ENCODE measurements around the gene MCEMP1. TPM values are rescaled to one million over a fixed set of nuclear protein-coding genes. Genes with fewer than 3 reads are reported as not detected.
A peak's percentile ranks its signal among the peaks of the same experiment; 100 is the strongest.

The MCEMP1 gene
- total RNA-seq, 2 donors from 2014 or later, result 0.92 TPM; not detected in 1

DNA sequence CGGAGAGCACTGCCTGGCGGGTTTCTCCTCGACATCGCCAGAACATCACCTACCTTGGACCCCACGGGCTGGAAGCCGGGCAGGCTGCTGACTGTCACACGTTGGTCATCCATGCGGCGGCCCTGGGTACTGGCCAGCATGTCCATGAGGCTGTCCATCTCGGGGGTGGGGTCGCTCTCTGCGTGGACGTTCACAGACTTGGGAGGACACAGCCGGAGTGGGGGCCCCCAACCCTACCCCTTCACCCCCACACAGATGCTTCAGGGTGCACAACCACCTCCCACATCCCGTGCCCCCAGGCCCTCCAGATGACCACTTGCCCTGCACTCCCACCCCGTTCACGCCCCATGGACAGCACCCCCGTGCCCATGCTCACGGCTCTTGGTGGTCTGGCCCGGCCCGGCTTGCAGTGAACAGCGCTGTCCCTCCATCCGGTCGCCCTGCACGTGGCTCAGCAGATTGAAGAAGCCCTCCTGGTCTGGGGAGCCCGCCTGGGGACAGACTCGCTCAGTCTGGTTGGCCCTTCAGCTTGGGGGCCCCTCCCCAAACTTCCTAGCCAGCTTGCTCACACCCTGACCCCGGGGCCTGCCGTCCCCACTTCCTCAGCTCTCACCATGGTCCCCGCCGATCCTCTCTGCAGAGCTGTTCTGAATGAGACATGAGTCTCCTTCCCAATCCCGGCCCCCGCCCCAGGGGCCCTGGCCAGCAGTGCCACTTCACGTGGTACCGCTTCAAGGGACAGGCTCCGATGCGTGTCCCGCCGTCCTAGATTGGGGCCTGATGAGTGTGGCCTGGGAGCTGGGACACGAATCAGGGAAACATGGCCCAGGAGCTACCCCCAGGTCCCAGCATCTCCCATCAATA is 44.3 kb upstream of the MCEMP1 start:
- DNase-seq (ENCODE audit: low spot score) (no peak), ATAC-seq (ENCODE audit: insufficient number of reproducible peaks, low FRiP score, low read depth) (no peak)
- Histone ChIP-seq H3K27ac (no peak overlapping the region), H3K9me3 (no peaks in the 10 kb centered on the region), H3K27me3 (replicated peaks; ENCODE audit: insufficient read depth) (no peaks in the 10 kb centered on the region), H3K36me3 (no peaks in the 10 kb centered on the region), H3K4me3 (no peak overlapping the region), H3K4me1 (ENCODE audit: control insufficient read depth in 1 of 2, low read depth in 2 of 2) (peaks cover 22 to 27% of the 10 kb centered on the region in 2 donors)
- TF ChIP-seq, protein P1, sequence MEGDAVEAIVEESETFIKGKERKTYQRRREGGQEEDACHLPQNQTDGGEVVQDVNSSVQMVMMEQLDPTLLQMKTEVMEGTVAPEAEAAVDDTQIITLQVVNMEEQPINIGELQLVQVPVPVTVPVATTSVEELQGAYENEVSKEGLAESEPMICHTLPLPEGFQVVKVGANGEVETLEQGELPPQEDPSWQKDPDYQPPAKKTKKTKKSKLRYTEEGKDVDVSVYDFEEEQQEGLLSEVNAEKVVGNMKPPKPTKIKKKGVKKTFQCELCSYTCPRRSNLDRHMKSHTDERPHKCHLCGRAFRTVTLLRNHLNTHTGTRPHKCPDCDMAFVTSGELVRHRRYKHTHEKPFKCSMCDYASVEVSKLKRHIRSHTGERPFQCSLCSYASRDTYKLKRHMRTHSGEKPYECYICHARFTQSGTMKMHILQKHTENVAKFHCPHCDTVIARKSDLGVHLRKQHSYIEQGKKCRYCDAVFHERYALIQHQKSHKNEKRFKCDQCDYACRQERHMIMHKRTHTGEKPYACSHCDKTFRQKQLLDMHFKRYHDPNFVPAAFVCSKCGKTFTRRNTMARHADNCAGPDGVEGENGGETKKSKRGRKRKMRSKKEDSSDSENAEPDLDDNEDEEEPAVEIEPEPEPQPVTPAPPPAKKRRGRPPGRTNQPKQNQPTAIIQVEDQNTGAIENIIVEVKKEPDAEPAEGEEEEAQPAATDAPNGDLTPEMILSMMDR (IDR thresholded peaks at IDR 0.05), result no peak

DNA sequence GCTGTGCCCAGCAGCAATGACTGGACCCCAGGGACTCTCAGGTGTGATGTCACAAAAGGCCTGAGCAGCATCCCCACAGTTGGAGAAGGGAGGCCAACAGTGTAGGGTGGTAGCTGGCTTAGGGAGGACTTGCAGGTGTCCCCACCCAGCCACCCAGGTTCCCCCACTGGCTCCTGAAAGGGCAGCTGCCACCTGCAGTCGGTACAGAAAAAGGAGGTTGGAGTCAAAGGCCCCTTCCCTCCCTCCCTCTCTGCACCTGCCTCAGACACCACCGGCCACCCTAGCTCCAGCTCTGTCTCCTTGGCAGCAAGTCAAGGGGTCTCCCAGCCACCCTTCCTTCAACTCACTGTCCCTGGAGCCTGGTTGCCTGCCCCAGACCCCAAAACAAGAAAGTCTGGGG is 43.2 kb upstream of the MCEMP1 start, which contains the start of gene PCP2:
Gene PCP2, minus strand, starts transcription at position 22 of the 400 bp plus-strand sequence. CDS start 262 bp downstream, outside the sequence.
- TF ChIP-seq, protein P1 (IDR thresholded peaks at IDR 0.05), result no peak
- no peak within 1 kb of the TSS for H3K27ac ChIP-seq
- DNase-seq (ENCODE audit: low spot score), result no peak
- H3K9me3 ChIP-seq, result no peaks in the 10 kb centered on the region
- H3K27me3 ChIP-seq (replicated peaks; ENCODE audit: insufficient read depth), result no peaks in the 10 kb centered on the region
- ATAC-seq (ENCODE audit: insufficient number of reproducible peaks, low FRiP score, low read depth), result no peak
- peaks cover 11 to 16% of the 10 kb centered on the region in 2 donors for H3K4me1 ChIP-seq (ENCODE audit: control insufficient read depth in 1 of 2, low read depth in 2 of 2)
- no peaks in the 10 kb centered on the region for H3K36me3 ChIP-seq
- no peak within 1 kb of the TSS for H3K4me3 ChIP-seq

DNA sequence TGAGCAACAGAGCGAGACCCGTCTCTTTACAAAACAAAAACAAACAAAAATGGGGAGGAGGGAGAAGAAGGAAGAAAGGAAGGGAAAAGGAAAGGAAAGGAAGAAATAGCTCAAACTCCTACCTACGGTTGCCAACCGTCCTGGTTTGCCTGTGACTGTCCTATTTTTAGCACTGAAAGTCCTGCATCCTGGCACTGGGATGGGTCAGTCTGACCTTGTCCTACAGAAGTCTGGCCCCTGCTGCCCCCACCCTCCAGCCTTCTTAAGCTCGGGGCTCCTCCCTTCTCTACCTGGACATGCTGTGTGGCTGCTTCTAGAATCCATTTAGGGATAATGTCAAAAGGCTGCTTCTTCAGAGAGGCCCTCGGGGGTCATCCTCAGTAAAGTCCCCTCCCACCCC is 41.2 kb upstream of the MCEMP1 start:
- no peak overlapping the region for H3K27ac ChIP-seq
- H3K4me1 ChIP-seq (ENCODE audit: control insufficient read depth in 1 of 2, low read depth in 2 of 2), result peaks cover 4% of the 10 kb centered on the region in 2 donors
- H3K36me3 ChIP-seq, result no peaks in the 10 kb centered on the region
- H3K27me3 ChIP-seq (replicated peaks; ENCODE audit: insufficient read depth), result no peaks in the 10 kb centered on the region
- H3K9me3 ChIP-seq, result no peaks in the 10 kb centered on the region
- H3K4me3 ChIP-seq, result no peak overlapping the region
- TF ChIP-seq, protein P1 (IDR thresholded peaks at IDR 0.05), result no peak
- ATAC-seq (ENCODE audit: insufficient number of reproducible peaks, low FRiP score, low read depth) (no peak), DNase-seq (ENCODE audit: low spot score) (no peak)

DNA sequence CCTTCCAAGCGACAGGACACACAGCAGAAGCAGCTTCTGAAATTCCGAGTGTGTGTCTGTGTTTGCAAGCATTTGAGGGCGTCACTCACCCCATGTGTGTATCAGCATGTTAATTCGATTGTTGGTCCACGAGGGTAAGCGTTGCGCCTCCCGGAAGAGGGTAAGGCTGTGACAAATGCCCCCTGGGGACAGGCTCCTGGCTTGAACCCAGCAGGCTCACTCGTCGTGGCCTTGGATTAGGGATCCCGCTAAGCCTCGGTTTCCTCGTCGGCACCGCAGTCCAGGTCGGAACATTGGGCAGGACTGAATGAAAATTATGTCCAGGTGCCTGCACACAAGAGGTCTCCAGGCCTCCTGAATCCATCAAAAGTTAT is 40.6 kb upstream of the MCEMP1 start:
- H3K4me1 ChIP-seq (ENCODE audit: control insufficient read depth in 1 of 2, low read depth in 2 of 2), result no peaks in the 10 kb centered on the region
- H3K9me3 ChIP-seq, result no peaks in the 10 kb centered on the region
- H3K27me3 ChIP-seq (replicated peaks; ENCODE audit: insufficient read depth), result no peaks in the 10 kb centered on the region
- DNase-seq (ENCODE audit: low spot score), result no peak
- no peak overlapping the region for H3K27ac ChIP-seq
- H3K4me3 ChIP-seq, result peak overlapping the region; percentile 65
- TF ChIP-seq, protein P1 (IDR thresholded peaks at IDR 0.05), result no peak
- ATAC-seq (ENCODE audit: insufficient number of reproducible peaks, low FRiP score, low read depth), result no peak
- H3K36me3 ChIP-seq, result no peaks in the 10 kb centered on the region

DNA sequence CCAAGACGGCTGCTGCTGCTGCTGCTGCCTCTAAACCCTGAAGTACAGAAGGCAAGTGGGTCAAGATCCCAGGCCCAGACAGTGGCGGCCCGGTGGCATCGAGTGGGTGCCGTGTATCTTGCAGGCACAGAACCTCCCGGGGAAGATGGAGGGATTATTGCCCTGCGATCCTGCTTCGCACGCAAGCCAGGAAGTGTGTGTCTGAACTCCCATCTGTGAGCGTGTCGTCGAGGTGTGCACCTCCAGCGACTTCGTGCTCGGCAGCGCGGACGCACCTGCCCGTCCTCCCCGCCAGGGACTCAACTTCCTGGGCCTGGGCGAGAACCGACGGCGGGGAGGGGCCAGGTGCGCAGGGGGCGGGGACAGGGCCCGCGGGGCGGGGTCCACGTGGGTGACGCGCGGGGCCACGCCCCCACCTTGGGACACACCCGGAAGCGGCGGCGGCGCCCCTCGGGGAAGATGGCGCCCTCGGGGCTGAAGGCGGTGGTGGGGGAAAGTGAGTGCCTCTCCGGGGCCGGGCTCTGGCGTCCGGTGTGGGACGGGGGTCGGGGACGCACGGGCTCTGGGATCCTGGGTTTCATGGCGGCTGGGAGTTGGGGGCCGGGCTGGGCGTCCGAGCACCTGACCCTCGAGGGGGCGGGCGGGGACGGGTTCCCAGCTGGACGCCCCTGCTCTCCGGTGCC is 40.1 kb upstream of the MCEMP1 start, which contains the start of gene STXBP2:
Gene STXBP2, plus strand, starts transcription at position 420 of the 683 bp plus-strand sequence. Its CDS starts 40 bp downstream, at position 460.
- Histone ChIP-seq H3K27ac (peak within 1 kb of the TSS in 1 of 2 donors; percentile 8), H3K36me3 (no peaks in the 10 kb centered on the region), H3K27me3 (replicated peaks; ENCODE audit: insufficient read depth) (no peaks in the 10 kb centered on the region), H3K4me1 (ENCODE audit: control insufficient read depth in 1 of 2, low read depth in 2 of 2) (no peaks in the 10 kb centered on the region), H3K4me3 (peak within 1 kb of the TSS; percentile 65), H3K9me3 (no peaks in the 10 kb centered on the region)
- DNase-seq (ENCODE audit: low spot score), result no peak
- TF ChIP-seq, protein P1 (IDR thresholded peaks at IDR 0.05), result no peak
- no peak for ATAC-seq (ENCODE audit: insufficient number of reproducible peaks, low FRiP score, low read depth)
